Vagina (tissue), 2 donors: Measurements from ENCODE around the gene EPHA3. TPM values are rescaled to one million over a fixed set of nuclear protein-coding genes. Genes with fewer than 3 reads are reported as not detected.

ENCODE experiments used
- DNase-seq, 2 donors: peaks; one replicate each; pipeline ENCODE4 v3.0.0-alpha.2; 2017; ENCODE audit errors: extremely low spot score in 2 of 2
- H3K27ac ChIP-seq: fragments of 200-600 bp; sonication (generic); one replicate; pipeline ENCODE4 v1.5.1; 2019
- H3K27me3 ChIP-seq: fragments of 200-600 bp; sonication (generic); one replicate; pipeline ENCODE4 v1.5.1; 2019
- H3K36me3 ChIP-seq, 2 donors: fragments of 200-600 bp; sonication (generic); one replicate each; pipeline ENCODE4 v1.5.1; 2017 to 2019
- H3K4me1 ChIP-seq: fragments of 200-600 bp; sonication (generic); one replicate; pipeline ENCODE4 v1.5.1; 2019
- H3K4me3 ChIP-seq, 2 donors: fragments of 200-600 bp; sonication (generic); 1 replicate in 1 of 2; 2 replicates in 1 of 2; pipeline ENCODE4 v1.5.1; 2016 to 2019
- H3K9me3 ChIP-seq: fragments of 200-600 bp; sonication (generic); one replicate; pipeline ENCODE4 v1.5.1; 2019
- POLR2A ChIP-seq, 2 donors: fragments of 450-650 bp; IDR thresholded peaks; one replicate each; pipeline ENCODE4 v1.6.1; 2017; ENCODE audit warnings: antibody characterized with exemption in 2 of 2, mild to moderate bottlenecking in 2 of 2, moderate library complexity in 2 of 2
- POLR2AphosphoS5 ChIP-seq, 2 donors: sonication (generic); formaldehyde crosslinking; IDR thresholded peaks; one replicate each; pipeline ENCODE4 v1.9.0; 2017; ENCODE audit warnings: antibody characterized with exemption in 2 of 2, mild to moderate bottlenecking in 2 of 2, low read depth in 1 of 2; ENCODE audit not compliant: insufficient read depth in 1 of 2
- intact Hi-C: fragments of 100-400 bp; cut with DNase I; formaldehyde crosslinking; loops from one replicate; pipeline ENCODE4 v1.15.1; 2023
- total RNA-seq: library from RNA; depleted of rRNA; stranded (reverse); fragments of >200 nt; gene quantifications from one replicate; pipeline ENCODE4 v1.2.3, GENCODE V29; 2016
- TF ChIP-seq, protein P1 (sequence below), 3 experiments: fragments of 450-650 bp in 2 of 3; fragments of 200-600 bp in 1 of 3; sonication (generic) in 1 of 3; IDR thresholded peaks; one replicate each; pipeline ENCODE4 v1.5.1; 2017 to 2019; ENCODE audit warnings: antibody characterized with exemption in 3 of 3, mild to moderate bottlenecking in 2 of 3, moderate library complexity in 2 of 3

Gene EPHA3
- total RNA-seq, 1 donor from 2014 or later = 24.1 TPM

DNA sequence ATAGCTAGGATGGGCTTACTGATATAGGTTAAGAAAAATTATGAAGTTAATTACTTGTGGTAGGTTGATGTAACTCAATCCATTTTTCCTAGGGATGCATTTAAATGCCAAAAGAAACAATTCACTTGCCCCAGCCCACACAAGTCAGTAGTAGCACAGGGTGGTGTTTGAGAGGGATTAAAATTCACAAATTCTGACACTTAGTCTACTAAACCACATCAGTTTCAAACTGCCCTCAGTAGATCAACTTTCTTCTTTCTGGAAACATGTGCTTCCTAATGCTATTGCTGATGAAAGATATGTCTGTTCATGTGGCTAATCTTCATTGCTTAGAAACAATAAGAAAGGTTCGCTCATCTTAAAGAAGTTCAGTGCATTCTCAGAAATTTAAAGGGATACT is 160.6 kb downstream of the EPHA3 start:
- H3K4me1 ChIP-seq = no peaks in the 10 kb centered on the region
- no peaks in the 10 kb centered on the region for H3K36me3 ChIP-seq
- H3K9me3 ChIP-seq = no peaks in the 10 kb centered on the region
- no peak overlapping the region for H3K27ac ChIP-seq
- H3K27me3 ChIP-seq = no peaks in the 10 kb centered on the region
- intact Hi-C loops = no loop called here
- DNase-seq = no peak
- TF ChIP-seq POLR2AphosphoS5 (IDR thresholded peaks at IDR 0.05; ENCODE audit: insufficient read depth in 1 of 2, low read depth in 1 of 2) (no peak), POLR2A (IDR thresholded peaks at IDR 0.05) (no peak)
- TF ChIP-seq, protein P1, sequence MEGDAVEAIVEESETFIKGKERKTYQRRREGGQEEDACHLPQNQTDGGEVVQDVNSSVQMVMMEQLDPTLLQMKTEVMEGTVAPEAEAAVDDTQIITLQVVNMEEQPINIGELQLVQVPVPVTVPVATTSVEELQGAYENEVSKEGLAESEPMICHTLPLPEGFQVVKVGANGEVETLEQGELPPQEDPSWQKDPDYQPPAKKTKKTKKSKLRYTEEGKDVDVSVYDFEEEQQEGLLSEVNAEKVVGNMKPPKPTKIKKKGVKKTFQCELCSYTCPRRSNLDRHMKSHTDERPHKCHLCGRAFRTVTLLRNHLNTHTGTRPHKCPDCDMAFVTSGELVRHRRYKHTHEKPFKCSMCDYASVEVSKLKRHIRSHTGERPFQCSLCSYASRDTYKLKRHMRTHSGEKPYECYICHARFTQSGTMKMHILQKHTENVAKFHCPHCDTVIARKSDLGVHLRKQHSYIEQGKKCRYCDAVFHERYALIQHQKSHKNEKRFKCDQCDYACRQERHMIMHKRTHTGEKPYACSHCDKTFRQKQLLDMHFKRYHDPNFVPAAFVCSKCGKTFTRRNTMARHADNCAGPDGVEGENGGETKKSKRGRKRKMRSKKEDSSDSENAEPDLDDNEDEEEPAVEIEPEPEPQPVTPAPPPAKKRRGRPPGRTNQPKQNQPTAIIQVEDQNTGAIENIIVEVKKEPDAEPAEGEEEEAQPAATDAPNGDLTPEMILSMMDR (IDR thresholded peaks at IDR 0.05) = no peak
- no peak overlapping the region for H3K4me3 ChIP-seq

DNA sequence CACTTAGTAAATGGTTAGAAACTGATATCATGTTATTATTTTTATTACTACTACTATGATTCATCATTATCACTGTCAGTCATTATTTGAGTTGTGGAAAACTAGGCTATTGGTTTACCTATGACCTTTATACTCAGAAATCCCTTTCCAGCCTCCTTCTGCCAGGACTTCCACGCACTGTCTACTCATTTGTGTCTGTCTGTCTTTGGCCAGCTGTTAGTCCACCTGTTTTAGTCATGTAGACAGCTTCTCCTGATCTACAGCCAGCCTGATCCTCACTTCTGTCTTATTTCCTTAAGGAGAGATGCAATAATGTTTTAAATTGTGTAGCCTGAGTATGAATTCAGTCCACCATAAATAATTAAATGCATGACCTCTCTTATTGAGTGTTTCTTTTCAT is 162.8 kb downstream of the EPHA3 start:
- no peak overlapping the region for H3K4me3 ChIP-seq
- TF ChIP-seq, protein P1 (IDR thresholded peaks at IDR 0.05) = no peak
- TF ChIP-seq POLR2AphosphoS5 (IDR thresholded peaks at IDR 0.05; ENCODE audit: insufficient read depth in 1 of 2, low read depth in 1 of 2) = no peak
- no peak for TF ChIP-seq POLR2A (IDR thresholded peaks at IDR 0.05)
- no peaks in the 10 kb centered on the region for H3K27me3 ChIP-seq
- DNase-seq = no peak
- H3K27ac ChIP-seq = no peak overlapping the region
- H3K9me3 ChIP-seq = no peaks in the 10 kb centered on the region
- no peaks in the 10 kb centered on the region for H3K4me1 ChIP-seq
- intact Hi-C loops = no loop called here
- H3K36me3 ChIP-seq = no peaks in the 10 kb centered on the region

DNA sequence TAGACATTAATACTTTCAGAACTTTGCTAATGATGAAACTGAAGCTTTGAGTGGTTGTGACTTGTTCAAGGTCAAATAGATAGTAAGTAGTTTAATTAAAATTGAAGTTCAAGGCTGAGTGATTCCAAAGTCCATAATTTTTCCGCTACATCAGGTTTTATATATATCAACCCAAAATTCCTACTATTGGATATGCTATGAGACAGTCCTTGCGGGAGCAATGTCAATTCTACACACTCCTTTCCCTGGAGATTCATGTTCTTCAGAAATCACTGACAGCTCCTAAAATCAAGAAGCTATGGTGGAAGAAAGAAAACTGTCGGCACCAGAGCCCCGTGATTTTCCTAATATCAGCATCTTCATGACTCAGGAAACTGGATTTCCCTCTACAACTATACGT is 167.6 kb downstream of the EPHA3 start:
- Histone ChIP-seq H3K36me3 (no peaks in the 10 kb centered on the region), H3K27ac (no peak overlapping the region), H3K27me3 (no peaks in the 10 kb centered on the region), H3K4me3 (no peak overlapping the region), H3K9me3 (no peaks in the 10 kb centered on the region), H3K4me1 (no peaks in the 10 kb centered on the region)
- TF ChIP-seq POLR2AphosphoS5 (IDR thresholded peaks at IDR 0.05; ENCODE audit: insufficient read depth in 1 of 2, low read depth in 1 of 2) = no peak
- DNase-seq = no peak
- intact Hi-C loops = no loop called here

DNA sequence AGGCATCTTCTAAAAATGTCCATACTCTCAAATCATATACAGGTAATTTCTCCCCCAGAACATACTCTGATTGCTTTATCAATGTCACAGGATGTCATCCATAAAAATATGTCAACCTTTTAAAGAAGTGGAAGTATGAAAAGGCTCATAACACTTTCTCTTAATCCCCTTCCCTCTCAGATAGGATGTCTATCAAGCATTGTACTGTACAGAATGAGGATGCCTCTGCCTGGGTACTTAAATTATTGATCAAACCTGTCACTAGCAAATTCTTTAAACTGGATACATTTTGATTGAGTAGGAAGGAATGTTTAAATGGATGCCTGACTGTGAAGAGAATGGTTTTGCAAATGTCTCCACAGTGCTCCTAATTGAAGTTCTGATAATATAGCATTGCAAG is 168.7 kb downstream of the EPHA3 start:
- H3K36me3 ChIP-seq = no peaks in the 10 kb centered on the region
- H3K9me3 ChIP-seq = no peaks in the 10 kb centered on the region
- H3K27ac ChIP-seq = no peak overlapping the region
- no peak overlapping the region for H3K4me3 ChIP-seq
- no peak for DNase-seq
- H3K4me1 ChIP-seq = no peaks in the 10 kb centered on the region
- intact Hi-C loops = no loop called here
- no peak for TF ChIP-seq POLR2A (IDR thresholded peaks at IDR 0.05)
- TF ChIP-seq POLR2AphosphoS5 (IDR thresholded peaks at IDR 0.05; ENCODE audit: insufficient read depth in 1 of 2, low read depth in 1 of 2) = no peak
- TF ChIP-seq, protein P1 (IDR thresholded peaks at IDR 0.05) = no peak
- H3K27me3 ChIP-seq = no peaks in the 10 kb centered on the region

DNA sequence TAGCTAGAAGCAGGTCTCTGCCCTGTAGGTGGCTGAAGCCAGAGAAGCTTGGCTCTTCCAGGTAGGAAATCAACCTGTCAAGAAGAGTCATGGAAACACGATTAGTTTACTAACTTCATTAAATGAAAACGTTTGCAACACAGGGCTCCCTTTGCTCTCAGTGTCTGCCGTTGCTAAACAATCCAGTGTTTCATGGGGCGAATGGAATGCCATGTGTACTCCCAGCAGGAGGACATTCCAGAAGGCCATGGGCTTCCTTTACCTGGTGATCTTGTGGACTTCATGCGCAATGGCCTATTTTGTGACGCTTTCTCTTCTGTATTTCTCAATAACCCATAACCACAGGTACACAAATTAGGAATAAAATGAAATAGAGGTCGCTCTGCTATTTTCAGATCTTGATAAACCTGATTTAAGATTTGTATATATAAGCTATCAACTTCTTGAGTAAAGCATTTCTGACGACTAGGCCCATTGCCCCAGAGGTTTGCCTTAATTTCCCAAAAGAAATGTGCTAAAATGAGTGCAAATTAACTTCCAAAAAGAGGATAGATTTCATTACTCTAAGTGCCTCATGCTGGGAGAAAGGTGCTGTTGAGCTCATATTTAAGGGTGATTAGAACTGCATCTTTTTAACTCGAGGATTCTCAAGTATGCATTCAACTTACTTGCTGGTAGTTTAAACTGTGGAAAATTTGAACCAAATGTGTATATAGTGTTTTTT is 171.0 kb downstream of the EPHA3 start:
- intact Hi-C loops = no loop called here
- DNase-seq = no peak
- H3K27ac ChIP-seq = no peak overlapping the region
- TF ChIP-seq POLR2A (IDR thresholded peaks at IDR 0.05) = no peak
- TF ChIP-seq, protein P1 (IDR thresholded peaks at IDR 0.05) = no peak
- no peak for TF ChIP-seq POLR2AphosphoS5 (IDR thresholded peaks at IDR 0.05; ENCODE audit: insufficient read depth in 1 of 2, low read depth in 1 of 2)
- H3K4me3 ChIP-seq = no peak overlapping the region
- H3K9me3 ChIP-seq = no peaks in the 10 kb centered on the region
- H3K4me1 ChIP-seq = no peaks in the 10 kb centered on the region
- no peaks in the 10 kb centered on the region for H3K36me3 ChIP-seq
- no peaks in the 10 kb centered on the region for H3K27me3 ChIP-seq
